ENCODE data around the gene SPOCK3. TPM values are rescaled to one million over a fixed set of nuclear protein-coding genes. Genes with fewer than 3 reads are reported as not detected.

SPOCK3 gene
- total and polyA plus RNA-seq, 10 of the 15 experiments (the other 5 are each of a cell fraction or from before 2014, with no cell fraction given), result 0.06 to 0.39 (median 0.09) TPM; not detected in 5

DNA sequence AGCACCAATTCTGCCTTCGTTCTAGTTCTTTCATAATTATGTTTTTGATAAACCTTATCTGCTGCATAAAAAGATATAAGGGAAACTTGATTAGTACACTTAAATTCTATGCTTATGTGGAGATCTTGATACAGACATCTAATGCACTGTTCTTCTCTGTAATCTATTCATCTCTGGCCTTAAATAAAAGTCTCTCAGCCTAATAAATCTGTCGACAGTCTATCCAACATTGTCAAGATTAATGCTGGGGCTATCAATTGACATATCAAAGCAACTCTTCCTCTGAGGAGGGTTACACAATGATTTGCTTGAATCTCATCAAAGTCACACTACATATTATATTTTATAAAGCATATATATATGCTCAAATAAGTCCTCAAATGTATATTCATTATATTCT is 545.5 kb downstream of the SPOCK3 start:
- ChIA-PET CTCF (no interaction called here), RAD21 (ENCODE audit: unreplicated experiment) (no interaction called here), SMC1A (ENCODE audit: uncharacterized antibody, unreplicated experiment) (no interaction called here), POLR2A (no interaction called here)
- intact Hi-C loops (cut with micrococcal nuclease; ENCODE audit: unreplicated experiment) (no loop called here), in situ Hi-C loops (cut with MboI) (no loop called here)
- 3% methylated on average over 2 of the region's 2 CpGs for WGBS (ENCODE audit: insufficient coverage, insufficient replicate concordance, low lambda C conversion rate, missing lambda C conversion rate)
- Histone ChIP-seq H3K27ac (ENCODE audit: control insufficient read depth, insufficient read depth) (no peak overlapping the region), H2AFZ (ENCODE audit: control insufficient read depth, low read depth, low read length) (no peak overlapping the region), H3K79me2 (ENCODE audit: control insufficient read depth, insufficient read depth, low read length) (no peaks in the 10 kb centered on the region), H3K27me3 (replicated peaks in 1 of 2; ENCODE audit: control insufficient read depth in 2 of 2, insufficient read depth in 2 of 2, low read length in 1 of 2) (no peaks in the 10 kb centered on the region), H3K4me2 (ENCODE audit: control insufficient read depth, insufficient read depth) (no peak overlapping the region), H3K9ac (ENCODE audit: control insufficient read depth, insufficient read depth, low read length) (no peak overlapping the region), H3K36me3 (ENCODE audit: control insufficient read depth in 2 of 2, insufficient read depth in 2 of 2, low read length in 1 of 2) (no peaks in the 10 kb centered on the region), H4K20me1 (ENCODE audit: control insufficient read depth, insufficient read depth) (no peaks in the 10 kb centered on the region), H3K4me3 (no peak overlapping the region), H3K9me3 (replicated peaks; ENCODE audit: control insufficient read depth, insufficient read depth, low read length) (no peaks in the 10 kb centered on the region), H3K4me1 (ENCODE audit: control insufficient read depth, insufficient read depth, low read length) (no peaks in the 10 kb centered on the region)
- no peak for TF ChIP-seq RCOR1 (conservative IDR thresholded peaks at IDR 0.05; ENCODE audit: low read depth, low read length)
- TF ChIP-seq, protein P1, sequence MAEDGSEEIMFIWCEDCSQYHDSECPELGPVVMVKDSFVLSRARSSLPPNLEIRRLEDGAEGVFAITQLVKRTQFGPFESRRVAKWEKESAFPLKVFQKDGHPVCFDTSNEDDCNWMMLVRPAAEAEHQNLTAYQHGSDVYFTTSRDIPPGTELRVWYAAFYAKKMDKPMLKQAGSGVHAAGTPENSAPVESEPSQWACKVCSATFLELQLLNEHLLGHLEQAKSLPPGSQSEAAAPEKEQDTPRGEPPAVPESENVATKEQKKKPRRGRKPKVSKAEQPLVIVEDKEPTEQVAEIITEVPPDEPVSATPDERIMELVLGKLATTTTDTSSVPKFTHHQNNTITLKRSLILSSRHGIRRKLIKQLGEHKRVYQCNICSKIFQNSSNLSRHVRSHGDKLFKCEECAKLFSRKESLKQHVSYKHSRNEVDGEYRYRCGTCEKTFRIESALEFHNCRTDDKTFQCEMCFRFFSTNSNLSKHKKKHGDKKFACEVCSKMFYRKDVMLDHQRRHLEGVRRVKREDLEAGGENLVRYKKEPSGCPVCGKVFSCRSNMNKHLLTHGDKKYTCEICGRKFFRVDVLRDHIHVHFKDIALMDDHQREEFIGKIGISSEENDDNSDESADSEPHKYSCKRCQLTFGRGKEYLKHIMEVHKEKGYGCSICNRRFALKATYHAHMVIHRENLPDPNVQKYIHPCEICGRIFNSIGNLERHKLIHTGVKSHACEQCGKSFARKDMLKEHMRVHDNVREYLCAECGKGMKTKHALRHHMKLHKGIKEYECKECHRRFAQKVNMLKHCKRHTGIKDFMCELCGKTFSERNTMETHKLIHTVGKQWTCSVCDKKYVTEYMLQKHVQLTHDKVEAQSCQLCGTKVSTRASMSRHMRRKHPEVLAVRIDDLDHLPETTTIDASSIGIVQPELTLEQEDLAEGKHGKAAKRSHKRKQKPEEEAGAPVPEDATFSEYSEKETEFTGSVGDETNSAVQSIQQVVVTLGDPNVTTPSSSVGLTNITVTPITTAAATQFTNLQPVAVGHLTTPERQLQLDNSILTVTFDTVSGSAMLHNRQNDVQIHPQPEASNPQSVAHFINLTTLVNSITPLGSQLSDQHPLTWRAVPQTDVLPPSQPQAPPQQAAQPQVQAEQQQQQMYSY (CRISPR knock-in tag; IDR thresholded peaks at IDR 0.05), result no peak
- TF ChIP-seq MXI1 (IDR thresholded peaks at IDR 0.05; ENCODE audit: low read depth, low read length), result no peak
- TF ChIP-seq HDAC2 (IDR thresholded peaks at IDR 0.05), result no peak
- TF ChIP-seq IKZF2 (IDR thresholded peaks at IDR 0.05), result no peak
- TF ChIP-seq, protein P2, sequence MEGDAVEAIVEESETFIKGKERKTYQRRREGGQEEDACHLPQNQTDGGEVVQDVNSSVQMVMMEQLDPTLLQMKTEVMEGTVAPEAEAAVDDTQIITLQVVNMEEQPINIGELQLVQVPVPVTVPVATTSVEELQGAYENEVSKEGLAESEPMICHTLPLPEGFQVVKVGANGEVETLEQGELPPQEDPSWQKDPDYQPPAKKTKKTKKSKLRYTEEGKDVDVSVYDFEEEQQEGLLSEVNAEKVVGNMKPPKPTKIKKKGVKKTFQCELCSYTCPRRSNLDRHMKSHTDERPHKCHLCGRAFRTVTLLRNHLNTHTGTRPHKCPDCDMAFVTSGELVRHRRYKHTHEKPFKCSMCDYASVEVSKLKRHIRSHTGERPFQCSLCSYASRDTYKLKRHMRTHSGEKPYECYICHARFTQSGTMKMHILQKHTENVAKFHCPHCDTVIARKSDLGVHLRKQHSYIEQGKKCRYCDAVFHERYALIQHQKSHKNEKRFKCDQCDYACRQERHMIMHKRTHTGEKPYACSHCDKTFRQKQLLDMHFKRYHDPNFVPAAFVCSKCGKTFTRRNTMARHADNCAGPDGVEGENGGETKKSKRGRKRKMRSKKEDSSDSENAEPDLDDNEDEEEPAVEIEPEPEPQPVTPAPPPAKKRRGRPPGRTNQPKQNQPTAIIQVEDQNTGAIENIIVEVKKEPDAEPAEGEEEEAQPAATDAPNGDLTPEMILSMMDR (IDR thresholded peaks at IDR 0.05 in 2 of 3, conservative IDR thresholded peaks at IDR 0.05 in 1 of 3; ENCODE audit: control insufficient read depth in 2 of 3, extremely low read depth in 1 of 3, insufficient read depth in 1 of 3, low read depth in 3 of 3, low read length in 3 of 3), result no peak
- no peak for TF ChIP-seq GATAD2B (conservative IDR thresholded peaks at IDR 0.05; ENCODE audit: low read depth)
- TF ChIP-seq, protein P3, sequence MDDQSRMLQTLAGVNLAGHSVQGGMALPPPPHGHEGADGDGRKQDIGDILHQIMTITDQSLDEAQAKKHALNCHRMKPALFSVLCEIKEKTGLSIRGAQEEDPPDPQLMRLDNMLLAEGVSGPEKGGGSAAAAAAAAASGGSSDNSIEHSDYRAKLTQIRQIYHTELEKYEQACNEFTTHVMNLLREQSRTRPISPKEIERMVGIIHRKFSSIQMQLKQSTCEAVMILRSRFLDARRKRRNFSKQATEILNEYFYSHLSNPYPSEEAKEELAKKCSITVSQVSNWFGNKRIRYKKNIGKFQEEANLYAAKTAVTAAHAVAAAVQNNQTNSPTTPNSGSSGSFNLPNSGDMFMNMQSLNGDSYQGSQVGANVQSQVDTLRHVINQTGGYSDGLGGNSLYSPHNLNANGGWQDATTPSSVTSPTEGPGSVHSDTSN (IDR thresholded peaks at IDR 0.05; ENCODE audit: insufficient replicate concordance, low read depth, low read length), result no peak
- TF ChIP-seq NFIC (IDR thresholded peaks at IDR 0.05; ENCODE audit: low read depth, low read length), result no peak
- TF ChIP-seq ZNF384 (IDR thresholded peaks at IDR 0.05; ENCODE audit: borderline replicate concordance, low read depth, low read length), result no peak
- TF ChIP-seq POLR2AphosphoS5 (IDR thresholded peaks at IDR 0.05; ENCODE audit: low read length), result no peak
- TF ChIP-seq NR2C2 (IDR thresholded peaks at IDR 0.05; ENCODE audit: borderline replicate concordance, control insufficient read depth, insufficient read length, low read depth), result no peak
- TF ChIP-seq SMAD5 (IDR thresholded peaks at IDR 0.05; ENCODE audit: low read depth), result no peak
- no peak for ATAC-seq
- no peak for FAIRE-seq
- no TSS peak for BruUV-seq (replicated peaks)
- DNase-seq (ENCODE audit: low read depth, low spot score), result no peak

All from GM12878 (cell line).